HL-60 (cell line): ENCODE results near the gene MAGEF1.

Experiments used
- DNase-seq, 2 experiments: peaks; one replicate each; pipeline ENCODE4 v3.0.0-alpha.2; 2010 to 2020; ENCODE audit warnings: low read depth in 1 of 2, low spot score in 1 of 2
- H3K27ac ChIP-seq: fragments of 250-450 bp; sonication (Bioruptor Pico); replicated peaks from 2 replicates; pipeline ENCODE4 v1.5.1; 2020; ENCODE audit warnings: mild to moderate bottlenecking, moderate library complexity
- H3K27me3 ChIP-seq: fragments of 250-450 bp; sonication (Bioruptor Pico); 2 replicates; pipeline ENCODE4 v1.5.1; 2021; ENCODE audit warnings: mild to moderate bottlenecking, moderate library complexity; ENCODE audit not compliant: insufficient read depth, poor library complexity, severe bottlenecking
- H3K4me3 ChIP-seq: replicated peaks from 2 replicates; pipeline ENCODE4 v1.5.1; 2011; ENCODE audit warnings: mild to moderate bottlenecking, control low read depth, low read length; ENCODE audit not compliant: insufficient read depth
- GABPA ChIP-seq: IDR thresholded peaks from 2 replicates; pipeline ENCODE4 v1.6.1; 2012; ENCODE audit warnings: low read depth
- POLR2AphosphoS5 ChIP-seq: IDR thresholded peaks from 2 replicates; pipeline ENCODE4 v1.6.1; 2012; ENCODE audit warnings: low read depth
- REST ChIP-seq: IDR thresholded peaks from 2 replicates; pipeline ENCODE4 v1.6.1; 2012; ENCODE audit warnings: low read depth; ENCODE audit not compliant: insufficient replicate concordance
- SPI1 ChIP-seq: IDR thresholded peaks from 2 replicates; pipeline ENCODE4 v1.6.1; 2012; ENCODE audit warnings: low read depth, mild to moderate bottlenecking, borderline replicate concordance
- TF ChIP-seq, protein P1 (sequence below): IDR thresholded peaks from one replicate; pipeline ENCODE4 v1.5.1; 2011; ENCODE audit warnings: low read length, control low read depth, inconsistent platforms; ENCODE audit not compliant: insufficient read depth

The MAGEF1 gene

GRCh38 chr3:184750349-184751083, 38.7 kb upstream of the MAGEF1 start:
- TF ChIP-seq, protein P1, sequence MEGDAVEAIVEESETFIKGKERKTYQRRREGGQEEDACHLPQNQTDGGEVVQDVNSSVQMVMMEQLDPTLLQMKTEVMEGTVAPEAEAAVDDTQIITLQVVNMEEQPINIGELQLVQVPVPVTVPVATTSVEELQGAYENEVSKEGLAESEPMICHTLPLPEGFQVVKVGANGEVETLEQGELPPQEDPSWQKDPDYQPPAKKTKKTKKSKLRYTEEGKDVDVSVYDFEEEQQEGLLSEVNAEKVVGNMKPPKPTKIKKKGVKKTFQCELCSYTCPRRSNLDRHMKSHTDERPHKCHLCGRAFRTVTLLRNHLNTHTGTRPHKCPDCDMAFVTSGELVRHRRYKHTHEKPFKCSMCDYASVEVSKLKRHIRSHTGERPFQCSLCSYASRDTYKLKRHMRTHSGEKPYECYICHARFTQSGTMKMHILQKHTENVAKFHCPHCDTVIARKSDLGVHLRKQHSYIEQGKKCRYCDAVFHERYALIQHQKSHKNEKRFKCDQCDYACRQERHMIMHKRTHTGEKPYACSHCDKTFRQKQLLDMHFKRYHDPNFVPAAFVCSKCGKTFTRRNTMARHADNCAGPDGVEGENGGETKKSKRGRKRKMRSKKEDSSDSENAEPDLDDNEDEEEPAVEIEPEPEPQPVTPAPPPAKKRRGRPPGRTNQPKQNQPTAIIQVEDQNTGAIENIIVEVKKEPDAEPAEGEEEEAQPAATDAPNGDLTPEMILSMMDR = no peak
- TF ChIP-seq SPI1 (no peak), POLR2AphosphoS5 (no peak), GABPA (no peak), REST (no peak)
- Histone ChIP-seq H3K4me3 (no peak overlapping the region), H3K27me3 (no peaks in the 10 kb centered on the region), H3K27ac (no peak overlapping the region)
- no peak for DNase-seq

- no peak overlapping the region for H3K4me3 ChIP-seq
- TF ChIP-seq REST (no peak), GABPA (no peak), POLR2AphosphoS5 (no peak), SPI1 (no peak)
- TF ChIP-seq, protein P1 = no peak
- DNase-seq = no peak
- H3K27me3 ChIP-seq = no peaks in the 10 kb centered on the region
- no peak overlapping the region for H3K27ac ChIP-seq
Measured at GRCh38 chr3:184749168-184749744, 37.4 kb upstream of the MAGEF1 start.

DNA sequence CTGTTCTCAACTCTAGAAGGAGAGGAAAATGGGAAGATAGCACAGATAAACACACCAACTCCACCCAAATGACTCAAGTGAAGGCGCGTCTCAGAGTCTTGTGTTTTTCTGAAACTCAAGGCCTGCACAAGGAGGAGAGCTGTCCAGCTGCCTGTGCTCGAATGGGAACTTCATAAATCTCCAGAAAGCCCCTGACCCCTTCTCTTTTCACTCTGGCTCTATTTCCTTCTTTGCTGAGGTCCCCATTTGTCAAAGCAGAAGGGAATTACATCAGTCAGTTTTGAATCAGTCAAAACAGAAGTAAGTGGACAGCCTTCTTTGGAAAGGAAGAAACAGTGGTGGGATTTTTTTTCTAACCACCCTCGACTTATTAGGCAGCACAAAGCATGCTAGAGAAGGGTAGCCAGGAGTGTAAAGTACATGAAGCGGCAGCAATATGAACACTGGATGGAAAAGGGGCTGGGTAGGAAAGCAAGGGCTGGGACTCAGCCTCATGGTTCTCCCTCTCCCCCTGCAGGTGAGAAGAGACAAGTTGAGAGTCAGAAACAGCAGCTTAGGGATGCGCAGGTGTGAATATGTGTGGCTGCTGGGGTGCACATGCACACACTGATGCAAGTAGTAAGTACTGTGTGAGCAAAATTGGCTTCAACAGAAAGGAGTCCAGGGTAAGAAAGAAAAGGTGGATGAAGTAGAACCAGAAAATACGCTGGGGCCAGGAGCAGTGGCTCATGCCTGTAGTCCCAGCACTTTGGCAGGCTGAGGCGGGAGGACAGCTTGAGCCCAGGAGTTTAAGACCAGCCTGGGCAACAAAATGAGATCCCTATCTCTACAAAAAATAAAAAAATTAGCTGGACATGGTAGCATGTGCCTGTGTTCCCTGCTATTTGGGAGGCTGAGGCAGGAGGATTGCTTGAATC, 36.6 kb upstream of the MAGEF1 start:
- TF ChIP-seq REST (no peak), GABPA (no peak), SPI1 (no peak), POLR2AphosphoS5 (no peak)
- TF ChIP-seq, protein P1 = no peak
- Histone ChIP-seq H3K27me3 (no peaks in the 10 kb centered on the region), H3K4me3 (no peak overlapping the region), H3K27ac (no peak overlapping the region)
- DNase-seq = no peak
